ENCODE results near the gene C16orf86. TPM values are rescaled to one million over a fixed set of nuclear protein-coding genes. Genes with fewer than 3 reads are reported as not detected.

C16orf86 gene, protein sequence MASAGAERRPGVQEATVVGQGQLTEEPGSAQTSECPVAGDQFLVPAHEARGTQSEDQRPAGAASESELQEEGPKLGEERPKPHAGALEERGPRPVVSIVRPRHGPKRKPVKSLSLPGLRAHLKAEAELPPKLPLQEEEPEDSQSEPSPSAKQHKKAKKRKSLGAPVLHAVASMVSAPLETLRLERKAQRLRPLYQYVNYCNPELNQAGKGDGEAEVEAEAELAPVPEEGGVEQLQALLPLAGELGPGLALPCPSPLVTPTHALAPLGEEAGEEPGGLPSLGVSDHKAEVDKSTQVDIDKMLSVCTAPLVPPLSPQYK
- 1 to 10 TPM; 5.6 to 5.8 TPM for total RNA-seq

- peaks cover 6% of the 10 kb centered on the region for H3K4me1 Mint-ChIP-seq
- no peaks in the 10 kb centered on the region for H3K27me3 Mint-ChIP-seq
- no peaks in the 10 kb centered on the region for H3K36me3 Mint-ChIP-seq
- H3K4me3 Mint-ChIP-seq: peak within 1 kb of the TSS; percentile 93
- H3K9me3 Mint-ChIP-seq: no peaks in the 10 kb centered on the region
- POLR2A ChIA-PET: interaction anchor here (0.5 to 3.4 kb wide), 8 partner anchors 7 to 204 kb away, joined by 3 to 20 read pairs (median 13); partner anchors contain the start of genes ACD, ATP6V0D1, CARMIL2 and CTCF
- H3K27ac Mint-ChIP-seq: peak within 1 kb of the TSS; percentile 82
- peak; percentile 51 for ATAC-seq (ENCODE audit: low read depth)
- DNase-seq: peak; percentile 85
Measured at GRCh38 chr16:67666559-67667452, at the start of gene C16orf86, which contains the start of gene ENKD1. Gene C16orf86, plus strand, starts transcription at chr16:67666814. Its CDS starts 157 bp downstream, at chr16:67666971. Gene ENKD1, minus strand, starts transcription at chr16:67666750. Its CDS starts 308 bp downstream, at chr16:67666442.

GRCh38 chr16:67628216-67628615 is 38.4 kb upstream of the C16orf86 start:
- H3K4me1 Mint-ChIP-seq: peaks cover 2% of the 10 kb centered on the region
- POLR2A ChIA-PET: interaction anchor here (1.3 kb wide), 1 partner anchor 32 kb away, joined by 3 read pairs; the partner anchor contains the start of gene ACD
- peaks cover 27% of the 10 kb centered on the region for H3K36me3 Mint-ChIP-seq
- ATAC-seq (ENCODE audit: low read depth): no peak
- H3K9me3 Mint-ChIP-seq: no peaks in the 10 kb centered on the region
- no peak overlapping the region for H3K4me3 Mint-ChIP-seq
- no peaks in the 10 kb centered on the region for H3K27me3 Mint-ChIP-seq
- no peak overlapping the region for H3K27ac Mint-ChIP-seq
- DNase-seq: no peak

DNA sequence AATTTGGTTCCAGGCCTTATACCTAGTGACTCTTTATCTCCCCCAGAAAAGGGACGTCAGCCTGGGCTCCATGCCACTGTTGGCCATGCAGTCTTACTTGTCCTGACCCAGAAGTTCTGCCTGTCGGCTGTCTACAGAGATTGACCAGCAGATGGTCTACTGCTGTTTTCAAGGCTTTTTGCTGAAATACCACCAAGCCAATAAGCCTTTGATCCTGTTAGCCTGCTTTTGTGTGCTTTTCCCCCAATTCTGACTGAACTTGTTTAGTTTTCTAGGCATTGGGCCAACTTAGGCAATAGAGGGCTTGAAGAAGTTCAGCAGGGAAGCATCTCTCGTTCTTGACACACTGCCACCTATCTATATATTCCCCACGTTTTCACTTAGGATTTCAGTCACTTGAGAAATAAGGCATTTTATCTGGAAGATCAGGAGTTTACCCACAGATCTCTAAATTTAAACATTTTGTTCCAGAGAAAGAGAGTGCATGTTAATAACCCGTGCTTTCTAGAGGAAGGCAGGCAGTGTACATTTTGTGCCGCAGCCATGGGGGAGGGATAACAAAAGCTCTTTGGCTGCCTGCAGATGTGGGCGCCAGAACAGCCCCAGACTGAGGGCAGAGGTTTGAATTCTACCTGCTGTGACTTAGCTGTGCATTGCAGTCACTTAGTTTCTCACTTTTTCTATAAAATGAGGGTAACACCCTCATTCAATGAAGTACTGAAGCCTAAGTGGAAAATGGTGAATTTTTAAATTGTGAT is 34.0 kb upstream of the C16orf86 start:
- Mint-ChIP-seq H3K27ac (no peak overlapping the region), H3K27me3 (no peaks in the 10 kb centered on the region), H3K4me3 (no peak overlapping the region), H3K36me3 (peaks cover 24% of the 10 kb centered on the region), H3K9me3 (no peaks in the 10 kb centered on the region), H3K4me1 (peaks cover 2% of the 10 kb centered on the region)
- no peak for ATAC-seq (ENCODE audit: low read depth)
- POLR2A ChIA-PET: no interaction called here
- DNase-seq: no peak

GRCh38 chr16:67636713-67637112 is 29.9 kb upstream of the C16orf86 start:
- DNase-seq: no peak
- Mint-ChIP-seq H3K4me1 (peaks cover 2% of the 10 kb centered on the region), H3K36me3 (peaks cover 10% of the 10 kb centered on the region), H3K27ac (no peak overlapping the region), H3K9me3 (no peaks in the 10 kb centered on the region), H3K27me3 (no peaks in the 10 kb centered on the region), H3K4me3 (no peak overlapping the region)
- ATAC-seq (ENCODE audit: low read depth): no peak
- POLR2A ChIA-PET: no interaction called here

DNA sequence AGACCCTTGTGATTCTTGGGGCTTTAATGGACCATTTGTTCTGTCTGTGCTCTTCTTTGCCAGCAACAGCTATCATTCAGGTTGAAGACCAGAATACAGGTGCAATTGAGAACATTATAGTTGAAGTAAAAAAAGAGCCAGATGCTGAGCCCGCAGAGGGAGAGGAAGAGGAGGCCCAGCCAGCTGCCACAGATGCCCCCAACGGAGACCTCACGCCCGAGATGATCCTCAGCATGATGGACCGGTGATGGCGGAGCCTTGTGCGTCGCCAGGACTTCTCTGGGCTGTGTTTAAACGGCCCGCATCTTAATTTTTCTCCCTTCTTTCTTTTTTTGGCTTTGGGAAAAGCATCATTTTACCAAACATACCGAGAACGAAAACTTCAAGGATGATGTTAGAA is 29.0 kb upstream of the C16orf86 start:
- Mint-ChIP-seq H3K4me3 (no peak overlapping the region), H3K27ac (no peak overlapping the region)
- POLR2A ChIA-PET: no interaction called here

GRCh38 chr16:67641779-67642708 is 24.6 kb upstream of the C16orf86 start:
- POLR2A ChIA-PET: interaction anchor here (1.5 to 5.9 kb wide), 3 partner anchors 18 to 95 kb away, joined by 5 to 99 read pairs (median 66); partner anchors contain the start of genes ACD and CTCF
- no peaks in the 10 kb centered on the region for H3K27me3 Mint-ChIP-seq
- no peak overlapping the region for H3K4me3 Mint-ChIP-seq
- ATAC-seq (ENCODE audit: low read depth) (no peak), DNase-seq (no peak)
- peaks cover 1% of the 10 kb centered on the region for H3K36me3 Mint-ChIP-seq
- no peak overlapping the region for H3K27ac Mint-ChIP-seq
- H3K9me3 Mint-ChIP-seq: no peaks in the 10 kb centered on the region
- peaks cover 5% of the 10 kb centered on the region for H3K4me1 Mint-ChIP-seq

More for the DNA sequence above, 29.0 kb upstream of the C16orf86 start:
- peaks cover 8% of the 10 kb centered on the region for H3K36me3 Mint-ChIP-seq
- DNase-seq (no peak), ATAC-seq (ENCODE audit: low read depth) (no peak)
- H3K4me1 Mint-ChIP-seq: no peaks in the 10 kb centered on the region
- no peaks in the 10 kb centered on the region for H3K27me3 Mint-ChIP-seq
- no peaks in the 10 kb centered on the region for H3K9me3 Mint-ChIP-seq

DNA sequence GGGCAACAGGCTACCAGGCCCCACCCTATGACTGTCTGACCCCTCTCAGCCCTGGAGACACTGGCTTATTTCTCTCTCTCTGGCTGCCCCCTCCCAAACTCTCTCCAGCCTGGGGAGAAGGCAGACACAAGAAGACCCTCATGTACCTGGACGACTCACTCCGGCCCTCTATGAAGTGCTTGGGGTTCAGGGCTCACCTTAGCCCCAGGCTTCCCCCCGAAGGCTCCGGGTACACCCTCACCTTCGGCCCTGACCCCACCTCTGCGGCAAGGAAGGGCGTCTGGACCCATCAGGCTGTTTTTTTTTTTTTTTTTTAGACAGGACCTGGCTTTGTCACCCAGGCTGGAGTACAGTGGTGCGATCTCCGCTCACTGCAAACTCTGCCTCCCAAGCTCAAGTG is 22.6 kb upstream of the C16orf86 start:
- H3K27ac Mint-ChIP-seq: peak overlapping the region; percentile 80
- no peaks in the 10 kb centered on the region for H3K9me3 Mint-ChIP-seq
- ATAC-seq (ENCODE audit: low read depth): no peak
- peaks cover 5% of the 10 kb centered on the region for H3K4me1 Mint-ChIP-seq
- H3K27me3 Mint-ChIP-seq: no peaks in the 10 kb centered on the region
- POLR2A ChIA-PET: interaction anchor here (0.7 to 5.9 kb wide), 10 partner anchors 16 to 483 kb away, joined by 3 to 99 read pairs (median 12); partner anchors contain the start of genes ACD, ATP6V0D1, C16orf86 and CTCF
- no peak for DNase-seq
- H3K4me3 Mint-ChIP-seq: peak overlapping the region; percentile 75
- H3K36me3 Mint-ChIP-seq: peaks cover 2% of the 10 kb centered on the region

GRCh38 chr16:67645397-67646121 is 21.1 kb upstream of the C16orf86 start:
- POLR2A ChIA-PET: interaction anchor here (0.6 to 5.9 kb wide), 23 partner anchors 13 to 485 kb away, joined by 3 to 99 read pairs (median 4); partner anchors contain the start of genes ACD, ATP6V0D1, C16orf86 and CTCF
- H3K27ac Mint-ChIP-seq: peak overlapping the region; percentile 96
- H3K4me3 Mint-ChIP-seq: peak overlapping the region; percentile 92
- no peaks in the 10 kb centered on the region for H3K9me3 Mint-ChIP-seq
- DNase-seq: no peak
- H3K4me1 Mint-ChIP-seq: peaks cover 9% of the 10 kb centered on the region
- H3K36me3 Mint-ChIP-seq: peaks cover 9% of the 10 kb centered on the region
- no peaks in the 10 kb centered on the region for H3K27me3 Mint-ChIP-seq
- peak; percentile 3 for ATAC-seq (ENCODE audit: low read depth)

DNA sequence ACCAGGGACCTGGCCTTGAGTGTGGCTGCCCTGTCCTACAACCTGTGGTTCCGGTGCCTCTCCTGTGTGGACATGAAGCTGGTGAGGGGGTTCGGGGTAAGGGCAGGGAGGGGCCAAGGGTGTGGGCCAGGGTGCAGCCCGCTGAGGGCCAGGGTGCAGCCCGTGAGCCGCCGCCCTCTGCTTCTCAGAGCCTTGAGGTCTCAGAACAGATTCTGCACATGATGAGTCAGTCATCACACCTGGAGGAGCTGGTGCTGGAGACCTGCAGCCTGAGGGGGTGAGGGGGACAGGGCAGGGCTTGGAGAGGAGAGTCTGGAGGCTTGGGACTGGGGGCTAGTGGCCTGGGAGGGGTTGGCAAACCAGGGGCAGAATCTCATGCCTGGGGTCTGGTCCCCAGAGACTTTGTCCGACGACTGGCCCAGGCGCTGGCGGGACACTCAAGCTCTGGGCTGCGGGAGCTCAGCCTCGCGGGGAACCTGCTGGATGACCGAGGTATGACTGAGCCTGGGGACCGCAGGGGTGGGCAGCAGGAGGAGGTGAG is 19.4 kb upstream of the C16orf86 start:
- Mint-ChIP-seq H3K4me3 (no peak overlapping the region), H3K36me3 (peaks cover 16% of the 10 kb centered on the region)
- POLR2A ChIA-PET: interaction anchor here (1.1 to 5.9 kb wide), 4 partner anchors 11 to 100 kb away, joined by 3 to 99 read pairs (median 69); partner anchors contain the start of genes ACD, CTCF and PARD6A

GRCh38 chr16:67647681-67648080 is 18.9 kb upstream of the C16orf86 start:
- Mint-ChIP-seq H3K4me3 (no peak overlapping the region), H3K36me3 (peaks cover 18% of the 10 kb centered on the region), H3K4me1 (peaks cover 11% of the 10 kb centered on the region), H3K9me3 (no peaks in the 10 kb centered on the region), H3K27me3 (no peaks in the 10 kb centered on the region), H3K27ac (no peak overlapping the region)
- DNase-seq: no peak
- ATAC-seq (ENCODE audit: low read depth): no peak
- POLR2A ChIA-PET: interaction anchor here (1.1 to 5.9 kb wide), 3 partner anchors 11 to 101 kb away, joined by 3 to 99 read pairs (median 72); partner anchors contain the start of genes ACD and PARD6A

More for the DNA sequence above, 19.4 kb upstream of the C16orf86 start:
- no peak for ATAC-seq (ENCODE audit: low read depth)
- no peak overlapping the region for H3K27ac Mint-ChIP-seq
- DNase-seq: no peak
- no peaks in the 10 kb centered on the region for H3K27me3 Mint-ChIP-seq
- no peaks in the 10 kb centered on the region for H3K9me3 Mint-ChIP-seq
- H3K4me1 Mint-ChIP-seq: peaks cover 11% of the 10 kb centered on the region
